ENCODE measurements around the gene EIF3D. TPM values are rescaled to one million over a fixed set of nuclear protein-coding genes. Genes with fewer than 3 reads are reported as not detected.
"Not testable (repeated sequence)": the region's sequence is repeated elsewhere in the genome, so short reads cannot be mapped to it uniquely, and the experiment has no call there.

EIF3D gene
- total and polyA plus RNA-seq, 10 donors: 194 to 428 (median 228) TPM

DNA sequence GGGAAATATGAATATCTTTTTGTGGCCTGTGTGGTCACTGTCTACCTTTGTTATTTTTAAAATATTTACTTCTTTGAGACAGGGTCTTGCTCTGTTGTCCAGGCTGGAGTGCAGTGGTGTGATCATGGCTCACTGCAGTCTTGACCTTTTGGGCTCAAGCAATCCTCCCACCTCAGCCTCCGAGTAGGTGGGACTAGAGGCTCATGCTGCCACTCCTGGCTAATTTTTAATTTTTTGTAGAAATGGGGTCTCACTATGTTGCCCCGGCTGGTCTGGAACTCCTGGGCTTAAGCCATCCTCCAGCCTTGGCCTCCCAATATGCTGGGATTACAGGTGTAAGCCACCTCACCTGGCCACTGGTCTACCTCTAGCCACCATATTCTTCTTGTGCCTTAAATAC lies 3.5 kb upstream of the EIF3D start:
- 67 to 100% (median 96%) methylated on average over 2 of the region's 2 CpGs for WGBS, 5 donors
- Histone ChIP-seq H3K27me3 (replicated peaks in 1 of 7) (no peaks in the 10 kb centered on the region), H3K4me1 (peaks cover 6 to 19% (median 16%) of the 10 kb centered on the region in 6 donors), H3K4me3 (no peak overlapping the region), H3K9me3 (peaks cover 0 to 5% (median 0%) of the 10 kb centered on the region in 8 donors), H3K36me3 (peaks cover 0 to 2% (median 0%) of the 10 kb centered on the region in 6 donors), H3K27ac (no peak overlapping the region)
- DNase-seq: no peak
- TF ChIP-seq, protein P1, sequence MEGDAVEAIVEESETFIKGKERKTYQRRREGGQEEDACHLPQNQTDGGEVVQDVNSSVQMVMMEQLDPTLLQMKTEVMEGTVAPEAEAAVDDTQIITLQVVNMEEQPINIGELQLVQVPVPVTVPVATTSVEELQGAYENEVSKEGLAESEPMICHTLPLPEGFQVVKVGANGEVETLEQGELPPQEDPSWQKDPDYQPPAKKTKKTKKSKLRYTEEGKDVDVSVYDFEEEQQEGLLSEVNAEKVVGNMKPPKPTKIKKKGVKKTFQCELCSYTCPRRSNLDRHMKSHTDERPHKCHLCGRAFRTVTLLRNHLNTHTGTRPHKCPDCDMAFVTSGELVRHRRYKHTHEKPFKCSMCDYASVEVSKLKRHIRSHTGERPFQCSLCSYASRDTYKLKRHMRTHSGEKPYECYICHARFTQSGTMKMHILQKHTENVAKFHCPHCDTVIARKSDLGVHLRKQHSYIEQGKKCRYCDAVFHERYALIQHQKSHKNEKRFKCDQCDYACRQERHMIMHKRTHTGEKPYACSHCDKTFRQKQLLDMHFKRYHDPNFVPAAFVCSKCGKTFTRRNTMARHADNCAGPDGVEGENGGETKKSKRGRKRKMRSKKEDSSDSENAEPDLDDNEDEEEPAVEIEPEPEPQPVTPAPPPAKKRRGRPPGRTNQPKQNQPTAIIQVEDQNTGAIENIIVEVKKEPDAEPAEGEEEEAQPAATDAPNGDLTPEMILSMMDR (IDR thresholded peaks at IDR 0.05 in 8 of 11, conservative IDR thresholded peaks at IDR 0.05 in 3 of 11): no peak
- TF ChIP-seq POLR2A (IDR thresholded peaks at IDR 0.05): no peak
- intact Hi-C loops (cut with DNase I; ENCODE audit: low total_unique reads): no loop called here

DNA sequence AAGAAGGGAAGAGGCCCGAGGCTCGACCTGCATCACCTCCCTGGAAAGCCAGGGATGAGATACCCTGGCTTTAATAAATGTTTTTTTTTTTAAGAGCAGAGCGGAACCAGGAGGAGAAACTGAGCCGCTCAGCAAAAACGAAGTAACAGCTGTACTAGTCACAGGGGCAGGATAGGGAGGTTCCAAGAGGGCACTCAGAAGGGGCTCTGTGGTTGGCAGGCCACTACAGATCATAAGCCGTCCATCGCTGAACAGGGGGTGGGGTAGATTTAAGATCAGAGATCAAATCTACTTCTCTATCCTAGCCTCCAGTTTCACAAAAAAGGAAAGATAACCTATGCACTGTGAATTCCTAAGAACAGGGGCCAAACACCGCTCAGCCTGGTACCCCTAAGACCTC lies 625 bp downstream of the EIF3D start:
- no peak for DNase-seq
- Histone ChIP-seq H3K4me1 (peaks cover 12 to 33% (median 25%) of the 10 kb centered on the region in 6 donors), H3K27me3 (replicated peaks in 1 of 7) (no peaks in the 10 kb centered on the region), H3K27ac (peak overlapping the region; percentile 81 to 99 (median 94)), H3K9me3 (no peaks in the 10 kb centered on the region), H3K4me3 (peak overlapping the region; percentile 52 to 94 (median 74)), H3K36me3 (peaks cover 0 to 44% (median 39%) of the 10 kb centered on the region in 6 donors)
- WGBS, 5 donors: 2 to 9% (median 6%) methylated on average over 7 to 8 of the region's 8 CpGs
- intact Hi-C loops (cut with DNase I; ENCODE audit: low total_unique reads): no loop called here
- TF ChIP-seq, protein P1 (IDR thresholded peaks at IDR 0.05 in 8 of 11, conservative IDR thresholded peaks at IDR 0.05 in 3 of 11): no peak
- no peak for TF ChIP-seq POLR2AphosphoS5 (IDR thresholded peaks at IDR 0.05)
- no peak for TF ChIP-seq POLR2A (IDR thresholded peaks at IDR 0.05)

DNA sequence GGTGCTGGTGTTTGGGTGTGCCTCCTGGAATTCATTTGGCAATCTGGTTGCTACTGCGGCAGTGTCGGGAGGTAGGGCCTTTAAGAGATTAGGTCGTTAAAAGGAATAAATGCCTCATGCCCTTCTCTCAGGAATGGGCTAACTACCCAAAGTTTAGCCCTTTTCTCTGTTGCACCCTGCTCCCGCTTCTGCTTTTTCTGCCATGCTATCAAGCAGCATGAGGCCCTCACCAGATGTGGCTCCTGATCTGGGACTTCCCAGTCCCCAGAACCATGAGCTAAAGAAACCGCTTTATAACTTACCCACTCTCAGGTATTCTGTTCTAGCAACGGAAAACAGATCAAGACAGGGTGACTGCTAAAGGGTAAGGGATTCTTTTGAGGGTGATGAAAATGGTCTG lies 6.3 kb downstream of the EIF3D start:
- TF ChIP-seq, protein P1 (IDR thresholded peaks at IDR 0.05 in 8 of 11, conservative IDR thresholded peaks at IDR 0.05 in 3 of 11): no peak
- TF ChIP-seq POLR2AphosphoS5 (IDR thresholded peaks at IDR 0.05): no peak
- TF ChIP-seq POLR2A (IDR thresholded peaks at IDR 0.05): no peak

DNA sequence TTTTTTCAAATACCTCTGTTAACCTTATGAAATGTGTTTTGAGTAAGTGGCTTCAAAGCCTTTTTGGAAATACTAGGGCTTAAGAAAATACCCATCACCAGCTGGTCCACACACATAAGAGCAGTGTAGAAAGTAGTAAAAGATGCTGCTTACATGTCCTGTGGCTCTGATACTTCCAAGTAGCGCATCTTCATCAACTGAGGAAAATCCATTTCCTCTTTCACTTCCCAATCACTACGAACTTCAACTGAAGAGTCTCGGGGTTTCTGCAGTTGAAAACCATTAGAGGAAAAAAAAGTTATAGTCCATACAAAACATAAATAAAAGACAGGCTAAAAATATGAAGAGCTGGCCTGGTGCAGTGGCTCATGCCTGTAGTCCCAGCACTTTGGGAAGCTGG lies 8.5 kb downstream of the EIF3D start:
- intact Hi-C loops (cut with DNase I; ENCODE audit: low total_unique reads): no loop called here
- Histone ChIP-seq H3K4me1 (peaks cover 0 to 25% (median 7%) of the 10 kb centered on the region in 6 donors), H3K27ac (peak overlapping the region in 4 of 8 donors; percentile 15 to 54 (median 46)), H3K27me3 (replicated peaks in 1 of 7) (no peaks in the 10 kb centered on the region), H3K9me3 (no peaks in the 10 kb centered on the region), H3K4me3 (no peak overlapping the region), H3K36me3 (peaks cover 22 to 100% (median 100%) of the 10 kb centered on the region in 6 donors)
- 55 to 80% (median 67%) methylated on average over 3 of the region's 3 CpGs for WGBS, 5 donors
- no peak for DNase-seq
- TF ChIP-seq POLR2A (IDR thresholded peaks at IDR 0.05): no peak
- TF ChIP-seq POLR2AphosphoS5 (IDR thresholded peaks at IDR 0.05): no peak
- TF ChIP-seq, protein P1 (IDR thresholded peaks at IDR 0.05 in 8 of 11, conservative IDR thresholded peaks at IDR 0.05 in 3 of 11): no peak

More for the DNA sequence above, 6.3 kb downstream of the EIF3D start:
- no peak for DNase-seq
- H3K36me3 ChIP-seq: peaks cover 12 to 100% (median 96%) of the 10 kb centered on the region in 6 donors
- H3K4me1 ChIP-seq: peaks cover 5 to 41% (median 19%) of the 10 kb centered on the region in 6 donors
- no peaks in the 10 kb centered on the region for H3K9me3 ChIP-seq
- intact Hi-C loops (cut with DNase I; ENCODE audit: low total_unique reads): no loop called here
- H3K4me3 ChIP-seq: no peak overlapping the region
- 90 to 97% (median 93%) methylated on average over 6 of the region's 6 CpGs for WGBS, 5 donors
- no peaks in the 10 kb centered on the region for H3K27me3 ChIP-seq (replicated peaks in 1 of 7)
- H3K27ac ChIP-seq: no peak overlapping the region

DNA sequence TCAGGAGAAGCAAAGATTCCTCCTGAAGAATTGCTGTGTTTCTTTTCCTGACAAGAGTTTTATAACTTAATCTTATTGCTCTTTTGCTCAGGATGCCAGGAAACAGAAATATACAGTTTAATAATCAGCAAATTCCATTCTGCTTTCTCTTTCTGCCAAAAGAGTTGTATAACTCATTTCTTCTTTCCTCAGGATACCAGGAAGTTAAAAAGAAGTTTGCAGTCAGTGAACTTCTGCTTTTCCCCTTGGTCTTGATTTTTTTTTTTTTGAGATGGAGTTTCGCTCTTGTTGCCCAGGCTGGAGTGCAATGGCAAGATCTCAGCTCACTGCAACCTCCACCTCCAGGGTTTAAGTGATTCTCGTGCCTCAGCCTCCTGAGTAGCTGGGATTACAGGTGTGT lies 9.1 kb downstream of the EIF3D start:
- H3K27me3 ChIP-seq (replicated peaks in 1 of 7); H3K4me3 ChIP-seq; intact Hi-C loops (cut with DNase I; ENCODE audit: low total_unique reads); H3K9me3 ChIP-seq; DNase-seq: not testable (repeated sequence)
- Histone ChIP-seq H3K36me3 (peaks cover 25 to 100% (median 100%) of the 10 kb centered on the region in 6 donors), H3K4me1 (peaks cover 0 to 25% (median 7%) of the 10 kb centered on the region in 6 donors), H3K27ac (peak overlapping the region in 4 of 8 donors; percentile 15 to 54 (median 46))
- 63 to 81% (median 76%) methylated on average over 2 of the region's 2 CpGs for WGBS, 5 donors
